ENCODE results near the gene PLXNA4.

PLXNA4 gene

DNA sequence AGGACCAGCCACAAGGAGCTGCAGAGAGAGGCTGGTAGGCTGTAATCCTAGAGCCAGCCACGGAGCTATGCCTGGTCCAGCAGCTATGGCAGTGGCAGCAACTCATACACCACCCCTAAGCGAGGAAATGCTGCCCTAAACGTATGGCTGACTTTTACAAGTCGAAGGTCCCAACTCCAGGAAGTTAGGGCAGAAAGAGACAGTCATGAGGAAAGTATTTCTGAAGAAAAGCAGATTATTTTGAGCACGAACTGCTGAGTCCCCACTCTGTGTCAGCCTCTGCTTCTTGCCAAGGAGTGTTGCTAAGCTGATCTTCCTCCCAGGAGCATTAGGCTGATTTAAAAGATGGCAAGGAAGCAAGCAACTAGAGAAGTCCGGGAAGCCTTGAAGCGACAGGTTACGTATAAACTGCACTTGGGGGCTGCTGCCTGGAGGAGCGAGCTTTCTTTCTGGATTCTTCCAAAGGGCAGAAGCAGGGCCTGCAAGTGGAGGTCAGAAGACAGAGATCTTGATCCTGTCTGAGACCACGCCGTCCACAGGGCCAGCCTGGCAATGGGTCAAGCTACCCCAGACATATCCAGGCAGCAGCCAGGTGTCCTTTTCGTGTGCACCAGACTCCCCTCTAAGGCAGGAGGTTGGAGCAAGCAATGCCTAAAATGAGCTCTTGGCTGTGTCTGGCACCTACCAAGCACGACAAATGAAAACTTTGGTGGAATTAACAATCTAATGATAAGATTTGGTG is 39.4 kb downstream of the PLXNA4 start:
- no peak for DNase-seq (ENCODE audit: low read depth, low spot score)

DNA sequence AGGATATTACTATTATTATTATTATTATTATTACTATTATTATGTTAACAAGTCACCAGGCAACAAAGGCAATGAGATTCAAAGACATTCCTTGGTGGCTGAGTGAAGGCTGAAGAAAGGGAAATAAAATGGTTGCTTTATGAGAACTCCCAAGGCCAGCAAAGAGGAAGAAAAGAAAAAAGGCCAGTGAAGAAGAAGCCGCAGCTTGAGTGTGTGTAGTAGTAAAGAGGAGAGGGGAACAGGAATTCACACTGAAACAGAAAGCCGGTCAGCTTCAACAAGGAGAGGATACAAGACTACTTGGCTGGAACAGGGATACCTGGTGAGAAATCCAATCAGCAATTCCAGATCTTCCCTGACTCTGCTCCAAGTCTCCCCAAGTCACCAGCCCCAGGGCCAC is 42.4 kb downstream of the PLXNA4 start:
- no peak for DNase-seq (ENCODE audit: low read depth, low spot score)

DNA sequence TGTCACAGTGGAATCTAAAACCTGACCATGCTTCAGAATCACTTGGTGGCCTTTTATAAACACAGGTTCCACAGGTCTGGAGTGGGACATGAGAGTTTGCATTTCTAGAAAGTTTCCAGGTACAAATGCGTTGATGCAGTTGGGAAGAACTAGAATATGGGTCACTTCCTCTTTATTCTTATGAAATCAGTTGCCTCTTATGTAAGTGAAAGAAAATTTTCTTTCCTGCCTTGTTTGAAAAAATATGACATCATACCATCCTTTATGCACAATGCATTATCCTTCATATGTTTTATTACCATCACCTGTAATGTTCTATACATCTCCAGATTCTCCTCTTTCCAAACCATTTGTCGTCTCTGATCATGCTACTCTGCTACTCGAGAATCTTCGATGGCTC is 44.0 kb downstream of the PLXNA4 start:
- DNase-seq (ENCODE audit: low read depth, low spot score) = no peak

DNA sequence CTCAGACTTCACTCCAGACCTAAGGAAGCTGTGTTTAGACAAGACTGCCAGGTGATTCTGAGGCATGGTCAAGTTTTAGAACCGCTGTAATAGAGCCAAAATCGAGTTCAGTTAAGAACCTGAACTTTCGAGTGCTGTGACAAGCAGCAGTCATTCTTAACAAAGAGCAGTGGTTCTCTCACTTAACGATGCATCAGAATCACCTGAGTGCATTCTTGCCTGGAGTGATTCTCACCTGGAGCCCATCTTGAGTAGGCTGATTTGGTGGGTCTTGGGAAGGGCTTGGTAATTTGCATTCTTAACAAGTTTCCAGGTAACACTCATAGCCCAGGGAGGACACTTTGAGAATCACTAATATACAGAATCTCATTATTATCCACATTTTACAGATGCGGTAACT is 44.7 kb downstream of the PLXNA4 start:
- DNase-seq (ENCODE audit: low read depth, low spot score) = no peak

DNA sequence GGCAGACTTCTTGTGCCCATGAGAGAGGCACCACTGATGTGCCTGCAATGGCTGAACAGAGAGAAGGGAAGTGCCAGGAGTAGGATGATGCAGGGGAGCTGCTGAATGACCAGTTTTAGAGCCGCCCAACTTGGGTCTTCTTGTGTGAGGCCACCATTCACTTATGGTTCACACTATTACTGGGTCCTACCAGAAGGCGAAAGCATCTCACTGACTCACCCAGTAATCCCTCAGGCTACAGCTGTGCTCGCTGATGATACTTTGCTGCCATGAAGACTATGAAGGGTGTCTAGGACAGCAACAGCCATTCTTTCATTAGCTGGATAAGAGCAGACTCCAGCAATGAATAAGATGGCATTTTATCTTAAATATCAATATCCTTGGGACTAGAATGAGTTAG is 47.6 kb downstream of the PLXNA4 start:
- no peak for DNase-seq (ENCODE audit: low read depth, low spot score)

DNA sequence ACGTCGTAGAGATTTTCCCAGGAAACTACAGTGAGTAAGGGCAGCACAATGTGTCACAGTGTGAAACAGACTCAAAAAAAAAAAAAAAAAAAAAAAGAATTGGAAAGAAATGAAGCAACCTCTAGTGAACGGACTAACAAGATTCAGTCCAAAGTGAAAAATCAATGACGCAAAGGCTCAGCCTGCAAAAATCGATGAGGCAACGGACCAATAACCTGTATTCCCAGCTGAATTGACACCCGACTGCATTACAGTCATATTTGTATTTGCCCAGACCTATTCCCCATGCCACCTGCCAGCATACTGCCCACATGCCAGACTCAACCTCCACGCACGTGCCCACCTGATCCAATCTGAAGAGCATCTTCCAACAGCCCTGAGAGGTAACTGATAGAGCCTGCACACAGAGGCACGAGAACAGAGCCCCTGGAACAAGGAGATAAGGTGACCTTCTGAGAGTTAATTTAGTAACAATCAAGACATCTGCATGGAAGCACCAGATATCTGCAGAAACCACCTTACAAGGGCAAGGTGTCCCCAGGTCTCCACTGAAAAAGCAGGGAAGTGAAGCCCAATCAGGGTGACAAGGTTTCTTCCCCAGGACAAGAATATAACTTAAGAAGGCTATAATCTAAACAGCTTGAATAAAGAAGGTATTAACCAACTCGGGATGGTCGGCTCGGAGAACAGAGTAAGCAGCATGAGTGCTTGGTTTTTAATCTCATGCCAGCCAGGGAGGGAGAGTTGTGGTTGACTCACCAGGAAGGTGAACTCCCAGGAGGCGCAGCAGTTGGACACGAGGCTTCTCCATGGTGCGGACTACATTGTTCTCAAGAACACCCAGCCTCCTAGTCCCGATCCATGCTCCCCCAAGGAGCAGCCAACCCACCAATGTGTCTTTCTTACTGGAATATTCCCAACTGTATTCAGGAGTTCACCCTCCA is 48.5 kb downstream of the PLXNA4 start:
- no peak for DNase-seq (ENCODE audit: low read depth, low spot score)

DNA sequence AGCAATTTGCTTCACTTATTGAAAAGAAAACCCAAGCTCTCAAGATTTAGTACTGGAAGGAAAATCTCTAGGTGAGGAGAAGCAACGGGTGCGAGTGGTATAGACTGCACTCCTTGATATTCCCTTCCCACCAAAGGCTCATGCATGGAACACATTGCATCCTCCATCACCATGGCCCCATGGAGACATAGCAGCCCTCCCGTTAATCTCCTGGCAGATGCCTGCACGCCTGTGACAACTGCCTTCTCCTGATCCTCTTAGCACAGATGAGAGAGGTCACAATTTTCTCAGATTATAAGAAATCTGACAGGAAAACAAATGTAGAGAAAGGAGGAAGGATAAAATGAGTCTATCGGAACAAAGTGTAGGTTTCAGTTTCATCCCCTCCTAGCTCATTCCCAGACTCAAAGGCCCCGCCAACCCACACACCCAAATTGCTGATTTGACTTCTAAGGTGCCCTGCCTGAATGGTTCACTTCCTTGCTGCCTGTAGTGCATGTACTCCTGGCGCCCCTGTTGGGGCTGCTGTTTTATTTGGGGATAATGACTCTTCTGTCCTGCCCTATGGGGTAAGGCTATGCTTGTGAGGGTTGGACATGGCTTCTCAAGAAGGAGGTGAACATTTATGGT is 50.0 kb downstream of the PLXNA4 start:
- DNase-seq (ENCODE audit: low read depth, low spot score) = no peak

DNA sequence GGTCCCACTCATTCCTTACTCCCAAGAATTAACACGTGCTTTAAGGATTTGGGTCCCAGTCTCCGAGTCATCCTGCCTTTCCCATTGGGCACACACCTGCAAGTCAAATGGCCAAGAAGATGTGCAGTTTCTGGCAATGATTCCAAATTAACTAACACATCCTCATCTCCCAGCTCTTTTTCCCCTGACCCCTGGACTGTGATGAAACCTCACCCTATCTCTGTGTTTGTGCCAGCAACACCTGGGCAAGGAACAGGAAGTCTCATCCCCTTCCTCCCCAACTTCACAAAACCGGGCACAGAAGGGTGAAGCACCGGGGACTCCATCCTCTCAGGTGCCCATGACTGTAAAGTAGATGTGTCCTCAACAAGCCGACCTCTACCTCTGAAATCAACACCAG is 54.8 kb downstream of the PLXNA4 start:
- DNase-seq (ENCODE audit: low read depth, low spot score) = no peak

DNA sequence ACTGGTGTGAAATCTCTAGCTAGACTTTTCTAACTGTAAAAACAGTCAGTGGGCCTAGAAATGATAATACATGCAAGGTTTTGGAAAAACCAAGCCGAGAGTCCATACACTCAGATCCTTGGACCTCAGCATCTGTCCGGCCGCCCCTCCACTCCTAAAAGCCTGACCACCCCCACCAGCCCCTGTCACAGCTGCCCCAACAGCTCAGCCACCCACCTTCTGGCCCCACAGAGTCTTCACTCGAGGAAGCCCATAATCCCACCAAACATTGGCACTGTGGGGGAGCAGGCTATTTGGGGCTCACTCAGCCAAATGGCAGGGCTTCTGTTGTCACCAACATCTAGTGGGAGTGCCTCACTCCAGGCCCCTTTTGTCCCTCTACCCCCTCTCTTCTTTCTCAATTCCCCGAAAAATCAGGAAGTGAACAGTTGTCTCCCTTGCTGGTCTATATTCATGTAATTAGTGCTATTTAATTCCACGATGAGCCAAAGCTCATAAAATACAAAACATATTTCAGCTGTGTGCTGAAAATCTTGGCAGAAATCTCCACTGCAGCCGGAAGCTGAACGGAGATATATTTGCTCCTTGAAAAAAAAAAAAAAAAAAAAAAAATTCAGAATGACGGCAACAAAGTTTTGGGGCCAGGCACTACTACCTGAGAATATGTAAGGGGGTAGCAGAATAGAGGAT is 55.5 kb downstream of the PLXNA4 start:
- no peak for DNase-seq (ENCODE audit: low read depth, low spot score)

DNA sequence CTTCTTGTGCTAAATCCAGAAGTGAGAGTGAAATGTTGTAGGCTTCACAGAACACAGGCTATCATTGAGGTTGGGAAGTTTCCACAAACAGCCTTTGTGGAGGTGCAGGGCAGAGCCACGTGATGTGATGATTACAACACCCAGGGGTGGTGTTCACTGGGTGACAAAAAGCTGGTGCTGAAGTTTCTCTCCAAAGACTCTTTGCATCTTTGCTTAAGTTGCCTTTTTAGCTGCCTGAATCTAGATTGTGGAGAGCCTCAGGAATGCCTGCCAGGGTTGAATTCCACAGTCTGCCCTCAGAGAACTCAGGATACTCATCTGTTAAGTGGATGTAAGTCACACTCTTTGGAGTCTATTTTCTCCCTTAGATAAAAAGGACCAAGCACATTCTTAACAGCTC is 56.3 kb downstream of the PLXNA4 start:
- no peak for DNase-seq (ENCODE audit: low read depth, low spot score)

DNA sequence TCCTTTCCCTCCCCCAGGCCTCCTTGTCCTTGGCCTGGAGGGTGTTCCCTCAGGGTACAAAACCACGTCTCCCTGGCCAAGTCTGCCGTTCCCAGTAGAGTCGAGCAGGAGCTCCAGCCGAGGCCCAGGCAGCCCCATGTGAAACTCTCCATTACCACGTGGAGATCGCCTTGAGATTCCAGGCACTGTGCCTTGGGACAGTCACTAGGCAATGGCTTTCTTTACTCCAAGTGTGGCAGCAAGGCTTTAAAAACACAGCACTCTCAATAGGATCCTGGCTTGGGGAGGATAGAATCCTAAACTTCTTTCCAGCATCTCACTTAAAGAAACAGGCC is 57.5 kb downstream of the PLXNA4 start:
- DNase-seq (ENCODE audit: low read depth, low spot score) = no peak

DNA sequence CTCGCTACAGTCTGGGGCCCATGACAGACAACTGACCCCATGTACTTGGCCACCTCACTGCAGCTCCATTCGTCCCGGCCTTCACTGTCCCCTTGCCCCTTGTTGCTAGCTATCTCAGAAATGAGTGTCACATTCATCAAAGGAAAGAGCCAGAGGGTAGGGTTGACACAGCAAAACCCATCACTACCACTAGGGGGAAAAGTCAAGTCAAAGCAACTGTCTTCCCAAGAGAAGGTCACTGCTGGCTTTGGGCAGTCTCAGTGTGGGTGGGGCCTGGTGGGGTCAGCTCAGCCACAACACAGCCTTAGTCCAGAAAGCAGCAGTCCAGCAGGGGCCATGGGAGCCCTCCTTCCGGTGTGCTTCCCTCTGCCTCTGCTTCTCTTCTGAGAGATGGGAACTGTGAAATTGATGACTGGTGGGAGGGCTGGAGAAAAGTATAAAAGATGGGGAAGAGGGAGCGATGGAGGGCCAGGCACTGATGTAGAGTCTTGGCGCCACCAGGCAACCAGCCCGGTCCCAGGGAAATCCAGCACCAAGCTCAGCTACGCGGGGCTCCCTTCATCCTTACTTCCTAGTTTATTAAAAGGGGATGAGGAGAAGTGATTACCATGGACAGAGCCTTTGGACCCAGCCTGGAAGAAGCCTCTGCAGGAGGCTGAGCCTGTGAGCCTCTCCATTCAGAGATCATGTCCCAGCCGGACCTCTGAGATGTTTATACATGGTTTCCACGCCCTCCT is 58.0 kb downstream of the PLXNA4 start:
- peak; percentile 54 for DNase-seq (ENCODE audit: low read depth, low spot score)

DNA sequence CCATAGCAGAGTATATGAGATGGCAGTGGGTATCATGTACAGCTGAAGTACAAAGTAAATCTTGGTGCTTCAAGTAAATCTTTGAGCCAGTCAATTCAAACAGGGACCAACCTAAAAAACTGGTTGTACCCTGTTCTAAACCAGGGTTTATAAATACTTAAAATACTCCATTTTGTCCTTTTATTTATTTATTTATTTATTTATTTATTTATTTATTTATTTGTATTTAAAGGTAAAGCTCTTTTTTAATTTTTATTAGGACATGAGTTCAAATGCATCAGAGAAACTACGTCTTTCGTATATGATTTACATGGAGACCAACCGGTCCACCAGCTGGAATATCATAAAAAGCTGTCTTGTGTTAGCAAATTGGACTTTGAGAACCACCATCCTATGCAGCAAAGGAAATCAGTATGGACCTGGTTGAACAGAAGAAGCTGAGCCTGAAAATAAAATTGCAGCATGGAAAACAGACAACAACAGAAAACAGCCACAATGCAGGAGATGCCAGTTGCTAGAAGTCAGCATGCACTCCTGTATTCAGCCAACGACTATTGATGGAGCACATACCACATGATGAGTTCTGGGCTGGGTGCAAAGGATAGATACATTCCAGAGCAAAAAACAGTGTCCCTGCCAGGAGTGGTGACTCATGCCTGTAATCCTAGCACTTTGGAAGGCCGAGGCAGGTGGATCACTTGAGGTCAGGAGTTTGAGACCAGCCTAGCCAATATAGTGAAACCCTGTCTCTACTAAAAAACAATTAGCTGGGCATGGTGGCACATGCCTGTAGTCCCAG is 60.0 kb downstream of the PLXNA4 start:
- DNase-seq (ENCODE audit: low read depth, low spot score) = no peak

DNA sequence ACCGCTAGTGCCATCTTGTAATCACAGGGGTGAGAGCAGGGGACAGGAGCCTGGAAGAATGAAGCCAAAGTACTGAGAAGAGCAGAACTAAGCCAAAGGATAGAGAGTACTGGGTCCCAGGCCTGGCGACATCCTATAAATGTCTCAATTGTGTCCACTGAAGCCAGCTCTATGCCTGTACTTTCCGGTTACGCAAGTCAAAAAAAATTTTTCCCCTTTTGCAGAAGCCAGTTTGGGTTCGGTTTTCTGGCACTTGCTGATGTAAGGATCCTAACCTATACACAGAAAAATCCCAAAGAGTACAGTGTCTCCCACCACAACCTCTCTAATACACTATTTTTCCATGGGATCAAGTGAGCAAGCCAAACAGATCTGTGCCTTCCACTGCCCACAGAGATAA is 61.1 kb downstream of the PLXNA4 start:
- no peak for DNase-seq (ENCODE audit: low read depth, low spot score)

DNA sequence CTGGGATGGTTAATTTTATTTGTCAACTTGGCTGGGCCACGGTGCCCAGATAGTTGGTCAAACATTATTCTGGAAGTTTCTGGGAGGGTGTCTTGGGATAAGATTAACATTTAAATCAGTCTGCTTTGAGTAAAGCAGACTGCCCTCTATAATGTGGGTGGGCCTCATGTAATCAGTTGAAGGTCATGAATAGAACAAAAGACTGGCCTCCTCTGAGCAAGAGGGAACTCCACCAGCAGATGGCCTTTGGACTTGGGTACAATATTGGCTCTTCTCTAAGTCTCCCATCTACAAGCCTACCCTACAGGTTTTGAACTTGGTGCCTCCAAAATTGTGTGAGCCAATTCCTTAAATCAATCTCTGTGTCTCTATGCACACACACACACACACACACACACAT is 61.8 kb downstream of the PLXNA4 start:
- no peak for DNase-seq (ENCODE audit: low read depth, low spot score)

DNA sequence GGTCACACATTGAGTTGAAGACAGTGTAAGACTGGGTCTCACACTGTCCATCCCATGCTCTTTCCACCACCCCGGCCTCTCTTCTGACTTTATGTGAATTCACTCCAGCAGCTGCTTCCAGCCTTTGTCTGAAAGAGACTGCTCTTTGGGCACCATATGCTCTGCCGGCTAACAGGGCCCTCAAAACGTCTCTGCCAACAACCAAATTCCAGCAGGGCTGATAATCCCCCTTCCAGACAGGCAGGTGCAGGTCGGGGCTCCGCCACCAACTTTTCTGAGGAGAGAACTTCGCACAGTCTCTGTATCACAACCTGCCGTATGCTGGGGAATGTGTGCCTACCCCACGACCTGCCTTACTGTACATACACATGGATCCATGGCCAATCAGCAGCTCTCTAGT is 64.3 kb downstream of the PLXNA4 start:
- no peak for DNase-seq (ENCODE audit: low read depth, low spot score)

DNA sequence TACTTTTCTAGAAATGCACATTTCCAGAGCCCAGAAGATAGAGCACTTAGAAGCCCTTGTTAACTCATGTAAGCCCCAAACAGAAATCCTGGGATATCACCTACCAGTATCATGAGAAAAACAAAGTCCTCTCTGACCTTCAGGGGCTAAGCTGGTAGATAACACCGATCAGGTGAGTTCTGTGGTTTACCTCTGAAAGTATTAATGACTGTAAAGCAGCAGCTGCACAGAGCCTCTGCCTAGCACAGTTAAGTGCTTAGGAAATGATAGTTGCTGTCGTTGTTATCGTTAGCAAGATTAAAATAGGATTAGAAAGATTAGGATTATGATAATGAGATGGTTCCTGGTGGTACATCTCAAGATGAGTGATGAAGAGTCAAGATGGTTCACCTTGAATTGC is 64.9 kb downstream of the PLXNA4 start:
- DNase-seq (ENCODE audit: low read depth, low spot score) = no peak

DNA sequence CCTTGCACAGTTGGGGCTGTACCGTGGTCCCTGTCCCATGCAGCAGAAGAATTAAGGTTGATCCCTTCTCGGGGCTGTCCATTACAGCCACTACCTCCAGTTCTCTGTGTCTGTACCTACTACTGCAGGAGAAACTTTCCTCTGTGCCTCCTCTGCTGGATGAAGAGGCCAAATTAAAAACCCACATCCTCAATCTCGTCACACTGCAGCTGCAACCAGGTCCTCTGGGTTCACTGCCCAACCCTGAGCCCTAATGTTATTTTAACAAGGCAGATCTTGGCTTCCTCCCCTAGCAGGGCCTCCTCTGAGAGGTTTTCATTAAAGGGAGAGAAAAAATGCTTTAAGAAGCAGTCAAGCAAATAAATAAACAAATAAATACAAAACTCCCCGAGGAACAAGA is 66.6 kb downstream of the PLXNA4 start:
- no peak for DNase-seq (ENCODE audit: low read depth, low spot score)

DNA sequence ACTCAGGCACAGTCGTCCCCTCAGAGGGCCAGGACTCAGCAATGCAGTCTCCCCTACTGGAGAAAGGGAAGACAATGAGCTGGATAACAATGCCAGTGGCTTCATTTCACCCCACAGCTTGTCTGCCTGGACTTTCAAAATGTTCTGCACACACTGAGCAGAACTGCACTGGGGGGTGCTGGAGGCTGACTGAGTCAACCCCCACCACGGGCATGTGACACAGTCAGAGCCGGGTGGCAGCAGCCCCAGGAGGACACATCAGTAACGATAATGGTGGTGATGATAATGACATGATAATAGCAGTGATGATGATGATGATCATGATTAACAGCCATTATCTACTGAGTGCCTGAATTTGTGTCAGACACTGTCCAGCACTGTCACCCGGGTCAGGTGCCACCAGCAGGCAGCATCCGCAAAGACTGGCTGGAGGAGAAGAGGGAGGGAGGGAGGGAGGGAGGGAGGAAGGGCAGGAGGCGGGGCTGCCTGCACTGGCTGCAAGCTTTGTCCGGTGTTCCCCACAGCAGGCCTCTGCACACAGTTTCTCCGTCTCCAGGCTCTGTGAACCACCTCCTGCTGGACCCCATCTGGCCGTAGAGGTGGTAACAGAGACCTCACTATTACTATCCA is 67.4 kb downstream of the PLXNA4 start:
- DNase-seq (ENCODE audit: low read depth, low spot score) = no peak

DNA sequence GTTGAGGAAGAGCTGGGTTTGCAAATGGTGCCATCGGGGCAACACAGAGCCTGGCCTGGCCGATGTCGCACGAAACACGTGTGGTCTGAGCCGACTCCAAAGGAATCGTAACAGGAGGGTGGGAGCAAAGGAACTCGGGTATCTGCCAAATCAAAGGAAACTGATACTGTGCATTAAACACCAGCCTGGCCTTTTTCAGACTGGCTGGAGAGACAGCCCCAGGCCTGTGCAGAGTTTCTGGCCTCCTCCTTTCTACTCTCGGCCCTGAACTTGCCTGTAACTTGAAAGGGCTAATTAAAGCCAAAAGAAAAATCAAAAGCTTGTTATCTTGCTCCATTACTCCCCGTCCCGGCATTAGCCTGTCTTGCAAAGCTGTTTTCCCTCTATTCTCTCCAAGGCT is 71.4 kb downstream of the PLXNA4 start:
- no peak for DNase-seq (ENCODE audit: low read depth, low spot score)

Measured in iPS DF 19.7 (cell line).